ENCODE measurements around the gene STIP1. TPM values are rescaled to one million over a fixed set of nuclear protein-coding genes. Genes with fewer than 3 reads are reported as not detected.
A peak's percentile ranks its signal among the peaks of the same experiment; 100 is the strongest.

The STIP1 gene
- total RNA-seq, 1 experiment from 2014 or later, result 338 TPM

GRCh38 chr11:64207256-64208085 lies 21.5 kb downstream of the STIP1 start:
- Histone ChIP-seq H2BK12ac (ENCODE audit: insufficient read length, low read depth, low read length) (no peak overlapping the region), H3K9me3 (ENCODE audit: control insufficient read depth, low read depth, low read length) (no peaks in the 10 kb centered on the region), H4K5ac (ENCODE audit: insufficient read length, low read depth, low read length) (no peak overlapping the region), H3K9ac (ENCODE audit: extremely low read depth, insufficient read length, low read length) (no peak overlapping the region), H2BK5ac (ENCODE audit: insufficient read length, low read length) (no peak overlapping the region), H3K27ac (ENCODE audit: insufficient read length, low read depth, low read length) (no peak overlapping the region), H2BK120ac (ENCODE audit: low read depth, low read length, poor library complexity, severe bottlenecking) (no peak overlapping the region), H3K4me2 (ENCODE audit: insufficient read depth, insufficient read length, low read length) (no peak overlapping the region), H3K23ac (ENCODE audit: insufficient read length, low read depth, low read length) (no peak overlapping the region), H3K14ac (ENCODE audit: insufficient read depth, low read length) (no peak overlapping the region), H2BK15ac (ENCODE audit: low read depth, low read length) (no peak overlapping the region), H3K56ac (ENCODE audit: insufficient read length, low read depth, low read length) (no peak overlapping the region), H3K79me2 (ENCODE audit: insufficient read depth, low read length) (no peaks in the 10 kb centered on the region), H4K20me1 (ENCODE audit: control insufficient read depth, insufficient read depth, insufficient read length) (no peaks in the 10 kb centered on the region), H3K18ac (ENCODE audit: insufficient read length, low read depth, low read length) (no peak overlapping the region), H4K91ac (ENCODE audit: insufficient read length, low read depth, low read length) (no peak overlapping the region), H3T11ph (ENCODE audit: low read length) (no peak overlapping the region), H4K8ac (replicated peaks; ENCODE audit: insufficient read length, low read depth, low read length) (no peak overlapping the region), H3K4ac (ENCODE audit: low read depth, low read length) (no peak overlapping the region), H2AK5ac (ENCODE audit: insufficient read length, low read length) (no peak overlapping the region), H3K23me2 (ENCODE audit: insufficient read length, low read depth, low read length, poor library complexity, severe bottlenecking) (no peaks in the 10 kb centered on the region), H3K79me1 (ENCODE audit: insufficient read depth, low read depth, low read length, poor library complexity, severe bottlenecking) (no peaks in the 10 kb centered on the region), H2AFZ (ENCODE audit: low read length) (no peak overlapping the region), H3K27me3 (ENCODE audit: insufficient read depth, low read length) (no peaks in the 10 kb centered on the region), H2BK20ac (ENCODE audit: low read depth, low read length, poor library complexity, severe bottlenecking) (no peak overlapping the region), H3K4me1 (ENCODE audit: insufficient read depth, low read length) (no peaks in the 10 kb centered on the region)
- no peak for TF ChIP-seq CTCF (conservative IDR thresholded peaks at IDR 0.05)
- H3K4me3 Mint-ChIP-seq, result no peak overlapping the region; a peak in 1 of 5 replicates
- no peak for DNase-seq
- no peaks in the 10 kb centered on the region; a peak in 1 of 5 replicates for H3K9me3 Mint-ChIP-seq
- H3K27ac Mint-ChIP-seq, result peak overlapping the region in 1 of 3 experiments; percentile 74; a peak in 2 of 7 replicates
- H3K4me1 Mint-ChIP-seq, result peaks cover 13 to 14% of the 10 kb centered on the region in 2 experiments
- H3K27me3 Mint-ChIP-seq (ENCODE audit: low read depth), result no peaks in the 10 kb centered on the region
- WGBS (ENCODE audit: extremely low coverage, insufficient read length, low lambda C conversion rate), result no CpG with 5 or more reads among the region's 30 CpGs
- H3K36me3 Mint-ChIP-seq (ENCODE audit: insufficient read depth in 1 of 3, low read depth in 3 of 3), result peaks cover 21 to 62% (median 54%) of the 10 kb centered on the region in 3 experiments

Measured in H9 (cell line).